ENCODE results near the gene POLR1E. TPM values are rescaled to one million over a fixed set of nuclear protein-coding genes. Genes with fewer than 3 reads are reported as not detected.

The POLR1E gene
- total and polyA plus RNA-seq, 11 donors = 6.9 to 27.0 (median 12.8) TPM

DNA sequence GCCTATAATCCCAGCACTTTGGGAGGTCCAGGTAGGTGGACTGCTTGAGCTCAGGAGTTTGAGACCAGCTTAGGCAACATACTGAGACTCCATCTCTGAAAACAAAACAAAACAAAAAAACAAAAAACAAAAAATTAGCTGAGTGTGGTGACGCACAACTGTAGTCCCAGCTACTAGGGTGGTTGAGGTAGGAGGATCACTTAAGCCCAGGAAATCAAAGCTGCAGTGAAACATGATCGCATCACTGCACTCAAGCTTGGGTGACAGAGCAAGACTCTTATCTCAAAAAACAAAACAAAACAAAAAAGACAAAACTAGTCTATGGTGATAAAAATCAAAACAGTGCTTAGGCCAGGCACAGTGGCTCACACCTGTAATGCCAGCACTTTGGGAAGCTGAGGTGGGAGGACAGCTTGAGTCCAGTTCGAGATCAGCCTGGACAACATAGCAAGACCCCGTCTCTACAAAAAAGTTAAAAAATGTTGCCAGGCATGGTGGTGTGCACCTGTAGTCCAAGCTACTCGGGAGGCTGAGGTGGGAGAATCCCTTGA is 61.7 kb downstream of the POLR1E start:
- Histone ChIP-seq H3K36me3 (no peaks in the 10 kb centered on the region), H3K4me1 (no peaks in the 10 kb centered on the region), H3K4me3 (no peak overlapping the region), H3K27ac (no peak overlapping the region), H3K27me3 (no peaks in the 10 kb centered on the region), H3K9me3 (no peaks in the 10 kb centered on the region)
- no peak for ATAC-seq
- intact Hi-C loops (cut with DNase I) = no loop called here
- no peak for TF ChIP-seq POLR2A (IDR thresholded peaks at IDR 0.05)
- TF ChIP-seq CTCF (IDR thresholded peaks at IDR 0.05) = no peak
- WGBS, 4 donors = 95 to 98% (median 95%) methylated on average over 5 of the region's 5 CpGs
- DNase-seq = no peak

DNA sequence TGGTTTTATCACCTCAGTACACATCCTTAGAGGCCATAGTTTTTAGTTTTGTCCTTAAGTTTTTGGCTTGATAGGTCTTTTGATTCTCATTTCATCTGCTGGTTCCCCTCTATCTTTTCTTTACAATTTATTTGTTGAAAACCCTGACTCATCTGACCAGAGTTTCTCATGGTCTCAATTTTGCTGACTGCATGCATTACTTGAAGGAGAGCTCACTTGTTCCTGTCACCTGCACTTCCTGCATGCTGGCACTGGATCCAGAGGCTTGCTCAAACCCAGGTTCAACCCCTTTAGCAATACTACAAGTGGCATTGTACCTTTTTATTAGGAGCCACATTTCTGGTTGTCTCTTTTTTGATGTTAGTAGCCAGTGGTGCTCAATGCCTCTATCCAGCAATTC is 63.8 kb downstream of the POLR1E start:
- H3K27ac ChIP-seq = no peak overlapping the region

DNA sequence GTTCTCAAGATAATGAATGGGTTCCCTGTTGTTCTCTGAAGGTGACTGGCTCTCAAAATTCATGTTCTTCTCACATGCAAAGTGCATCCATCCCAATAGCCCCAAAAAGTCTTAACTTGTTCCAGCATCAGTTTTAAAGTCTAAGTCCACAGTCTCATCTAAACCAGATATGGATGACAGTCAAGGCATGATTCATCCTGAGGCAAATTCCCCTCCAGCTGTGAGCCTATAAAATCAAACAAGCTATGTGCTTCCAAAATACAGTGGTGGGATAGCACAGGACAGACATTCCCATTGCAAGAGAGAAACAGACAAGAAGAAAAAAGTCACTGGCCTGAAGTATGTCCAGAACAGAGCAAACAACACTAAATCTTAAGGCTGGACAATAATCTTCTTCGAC is 65.0 kb downstream of the POLR1E start:
- Histone ChIP-seq H3K4me1 (no peaks in the 10 kb centered on the region), H3K27me3 (no peaks in the 10 kb centered on the region), H3K4me3 (no peak overlapping the region), H3K9me3 (no peaks in the 10 kb centered on the region), H3K27ac (no peak overlapping the region), H3K36me3 (no peaks in the 10 kb centered on the region)
- intact Hi-C loops (cut with DNase I) = no loop called here
- WGBS, 4 donors = 75 to 100% (median 93%) methylated on average over 1 of the region's 1 CpG
- ATAC-seq = no peak
- no peak for TF ChIP-seq CTCF (IDR thresholded peaks at IDR 0.05)
- no peak for TF ChIP-seq POLR2A (IDR thresholded peaks at IDR 0.05)
- no peak for DNase-seq

More for the DNA sequence above, 63.8 kb downstream of the POLR1E start:
- Histone ChIP-seq H3K4me1 (no peaks in the 10 kb centered on the region), H3K27me3 (no peaks in the 10 kb centered on the region), H3K36me3 (no peaks in the 10 kb centered on the region), H3K9me3 (no peaks in the 10 kb centered on the region), H3K4me3 (no peak overlapping the region)
- DNase-seq (no peak), ATAC-seq (no peak)
- intact Hi-C loops (cut with DNase I) = no loop called here
- TF ChIP-seq CTCF (IDR thresholded peaks at IDR 0.05) = no peak
- no peak for TF ChIP-seq POLR2A (IDR thresholded peaks at IDR 0.05)

DNA sequence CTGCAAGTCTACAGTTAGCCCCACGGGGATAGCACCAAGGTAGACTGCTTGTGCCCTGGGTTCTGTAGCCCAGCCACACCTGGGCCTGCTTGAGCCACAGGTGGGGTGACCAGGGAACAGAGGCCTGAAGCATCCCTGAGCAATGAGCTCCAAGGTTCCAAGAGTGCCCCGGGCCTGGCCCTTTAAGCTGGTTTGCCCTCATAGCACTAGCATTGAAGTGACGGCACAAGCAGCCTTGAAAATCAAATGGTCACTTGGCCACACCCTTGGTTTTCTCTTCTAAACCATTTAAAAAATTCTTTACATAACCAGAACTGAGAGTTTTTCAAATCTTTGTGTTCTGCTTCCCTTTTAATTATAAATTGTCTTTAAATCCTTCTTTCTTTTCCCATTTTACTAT is 65.7 kb downstream of the POLR1E start:
- Histone ChIP-seq H3K27ac (no peak overlapping the region), H3K9me3 (no peaks in the 10 kb centered on the region), H3K4me3 (no peak overlapping the region), H3K36me3 (no peaks in the 10 kb centered on the region), H3K27me3 (no peaks in the 10 kb centered on the region), H3K4me1 (no peaks in the 10 kb centered on the region)
- no peak for TF ChIP-seq CTCF (IDR thresholded peaks at IDR 0.05)
- TF ChIP-seq POLR2A (IDR thresholded peaks at IDR 0.05) = no peak
- WGBS, 4 donors = 89 to 94% (median 92%) methylated on average over 3 of the region's 3 CpGs
- DNase-seq = no peak
- ATAC-seq = no peak
- intact Hi-C loops (cut with DNase I) = no loop called here
